Measurements from ENCODE around the gene SSNA1.
A peak's percentile ranks its signal among the peaks of the same experiment; 100 is the strongest.

Gene SSNA1

DNA sequence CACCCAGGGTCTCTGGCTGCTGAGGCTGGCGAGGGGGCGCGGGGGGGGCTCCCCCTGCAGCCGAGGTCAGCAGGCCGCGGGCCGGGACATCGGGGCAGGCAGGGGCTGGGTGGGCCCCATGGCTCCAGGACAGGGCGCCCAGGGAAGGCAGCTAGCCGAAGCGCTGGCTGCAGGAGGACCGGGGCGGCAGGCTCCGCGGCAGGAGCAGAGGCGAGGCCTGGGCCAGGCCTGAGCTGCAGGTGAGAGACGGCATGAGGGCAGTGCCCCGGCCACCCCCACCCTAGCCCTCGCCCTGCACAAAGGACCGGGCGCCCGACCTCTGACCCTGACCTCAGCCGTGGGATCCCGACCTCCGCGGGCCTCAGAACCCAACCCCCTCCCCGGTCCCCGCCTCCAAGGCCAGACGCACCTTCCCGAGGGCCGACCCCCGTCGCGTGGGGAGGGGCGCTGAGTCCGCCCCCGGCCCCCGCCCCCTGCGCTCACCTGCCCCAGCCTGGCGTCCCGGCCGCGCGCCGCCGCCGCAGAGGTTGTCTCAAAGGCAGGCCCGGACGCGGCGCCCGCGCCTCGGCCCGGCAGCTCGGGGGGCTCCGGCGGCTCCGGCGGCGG is 33.1 kb downstream of the SSNA1 start:
- DNase-seq (ENCODE audit: low spot score) = no peak
- H3K4me3 ChIP-seq (ENCODE audit: severe bottlenecking) = peak overlapping the region; percentile 45
- ATAC-seq (ENCODE audit: low read depth) = no peak
- H3K4me1 ChIP-seq (ENCODE audit: insufficient read depth, poor library complexity, severe bottlenecking) = peaks cover 28% of the 10 kb centered on the region
- H3K9me3 ChIP-seq (ENCODE audit: severe bottlenecking) = no peaks in the 10 kb centered on the region
- TF ChIP-seq, protein P1, sequence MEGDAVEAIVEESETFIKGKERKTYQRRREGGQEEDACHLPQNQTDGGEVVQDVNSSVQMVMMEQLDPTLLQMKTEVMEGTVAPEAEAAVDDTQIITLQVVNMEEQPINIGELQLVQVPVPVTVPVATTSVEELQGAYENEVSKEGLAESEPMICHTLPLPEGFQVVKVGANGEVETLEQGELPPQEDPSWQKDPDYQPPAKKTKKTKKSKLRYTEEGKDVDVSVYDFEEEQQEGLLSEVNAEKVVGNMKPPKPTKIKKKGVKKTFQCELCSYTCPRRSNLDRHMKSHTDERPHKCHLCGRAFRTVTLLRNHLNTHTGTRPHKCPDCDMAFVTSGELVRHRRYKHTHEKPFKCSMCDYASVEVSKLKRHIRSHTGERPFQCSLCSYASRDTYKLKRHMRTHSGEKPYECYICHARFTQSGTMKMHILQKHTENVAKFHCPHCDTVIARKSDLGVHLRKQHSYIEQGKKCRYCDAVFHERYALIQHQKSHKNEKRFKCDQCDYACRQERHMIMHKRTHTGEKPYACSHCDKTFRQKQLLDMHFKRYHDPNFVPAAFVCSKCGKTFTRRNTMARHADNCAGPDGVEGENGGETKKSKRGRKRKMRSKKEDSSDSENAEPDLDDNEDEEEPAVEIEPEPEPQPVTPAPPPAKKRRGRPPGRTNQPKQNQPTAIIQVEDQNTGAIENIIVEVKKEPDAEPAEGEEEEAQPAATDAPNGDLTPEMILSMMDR (IDR thresholded peaks at IDR 0.05; ENCODE audit: poor library complexity, severe bottlenecking) = no peak
- no peaks in the 10 kb centered on the region for H3K36me3 ChIP-seq (ENCODE audit: low read depth)
- H3K27ac ChIP-seq (ENCODE audit: poor library complexity, severe bottlenecking) = no peak overlapping the region
- H3K27me3 ChIP-seq (ENCODE audit: insufficient read depth, poor library complexity, severe bottlenecking) = no peaks in the 10 kb centered on the region

DNA sequence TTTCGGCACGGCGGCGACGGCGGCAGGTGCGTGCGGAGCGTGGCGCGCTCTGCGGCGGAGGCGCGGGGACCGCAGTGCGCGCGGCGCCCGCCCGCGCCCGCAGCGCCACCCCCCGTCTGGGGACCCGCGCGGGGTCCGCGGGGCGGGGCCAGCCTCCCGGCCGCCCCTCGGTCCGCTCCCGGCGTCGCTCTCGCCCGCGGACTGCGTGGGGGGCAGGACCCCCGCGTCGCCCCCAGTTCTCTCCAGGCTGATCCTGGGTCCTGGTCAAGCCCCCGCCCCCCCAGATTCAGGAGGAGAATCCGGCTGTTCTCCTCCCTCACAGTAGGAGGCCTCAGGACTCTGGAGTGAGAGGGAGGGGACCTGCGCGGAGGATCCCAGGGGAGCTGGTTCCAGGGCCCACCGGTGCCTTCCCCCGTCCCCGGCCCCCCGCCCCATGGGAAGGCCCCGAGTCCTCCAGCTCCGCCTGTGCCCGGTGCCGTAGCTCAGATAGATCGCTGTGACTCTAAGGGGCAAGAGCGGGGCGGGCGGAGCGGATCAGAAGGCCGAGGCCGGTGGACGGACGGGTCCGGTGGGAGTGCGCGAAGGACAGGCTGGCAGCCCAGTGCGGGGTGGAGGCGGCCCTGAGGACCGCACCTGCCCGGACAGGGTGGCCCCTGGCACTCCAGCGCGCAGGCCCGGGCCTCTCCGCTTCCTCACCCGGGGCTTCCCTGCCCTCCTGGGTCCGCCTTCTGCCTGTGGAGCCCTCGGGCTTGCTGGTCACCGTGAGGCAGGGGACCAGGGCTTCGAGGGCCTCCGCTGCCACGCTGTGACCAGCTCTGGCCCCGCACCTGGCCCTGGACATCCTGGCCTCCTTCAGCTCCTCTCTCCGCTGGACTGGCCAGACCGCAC is 34.0 kb downstream of the SSNA1 start, which contains the start of gene RNF208:
RNF208 (minus strand) TSS at position 51 of the 888 bp plus-strand sequence. CDS start 1,028 bp downstream, outside the sequence.
- DNase-seq (ENCODE audit: low spot score) (no peak), ATAC-seq (ENCODE audit: low read depth) (no peak)
- Histone ChIP-seq H3K9me3 (ENCODE audit: severe bottlenecking) (no peaks in the 10 kb centered on the region), H3K27me3 (ENCODE audit: insufficient read depth, poor library complexity, severe bottlenecking) (no peaks in the 10 kb centered on the region), H3K4me3 (ENCODE audit: severe bottlenecking) (peak within 1 kb of the TSS; percentile 45), H3K36me3 (ENCODE audit: low read depth) (no peaks in the 10 kb centered on the region), H3K4me1 (ENCODE audit: insufficient read depth, poor library complexity, severe bottlenecking) (peaks cover 35% of the 10 kb centered on the region), H3K27ac (ENCODE audit: poor library complexity, severe bottlenecking) (peak within 1 kb of the TSS; percentile 92)
- TF ChIP-seq, protein P1 (IDR thresholded peaks at IDR 0.05; ENCODE audit: poor library complexity, severe bottlenecking) = no peak

DNA sequence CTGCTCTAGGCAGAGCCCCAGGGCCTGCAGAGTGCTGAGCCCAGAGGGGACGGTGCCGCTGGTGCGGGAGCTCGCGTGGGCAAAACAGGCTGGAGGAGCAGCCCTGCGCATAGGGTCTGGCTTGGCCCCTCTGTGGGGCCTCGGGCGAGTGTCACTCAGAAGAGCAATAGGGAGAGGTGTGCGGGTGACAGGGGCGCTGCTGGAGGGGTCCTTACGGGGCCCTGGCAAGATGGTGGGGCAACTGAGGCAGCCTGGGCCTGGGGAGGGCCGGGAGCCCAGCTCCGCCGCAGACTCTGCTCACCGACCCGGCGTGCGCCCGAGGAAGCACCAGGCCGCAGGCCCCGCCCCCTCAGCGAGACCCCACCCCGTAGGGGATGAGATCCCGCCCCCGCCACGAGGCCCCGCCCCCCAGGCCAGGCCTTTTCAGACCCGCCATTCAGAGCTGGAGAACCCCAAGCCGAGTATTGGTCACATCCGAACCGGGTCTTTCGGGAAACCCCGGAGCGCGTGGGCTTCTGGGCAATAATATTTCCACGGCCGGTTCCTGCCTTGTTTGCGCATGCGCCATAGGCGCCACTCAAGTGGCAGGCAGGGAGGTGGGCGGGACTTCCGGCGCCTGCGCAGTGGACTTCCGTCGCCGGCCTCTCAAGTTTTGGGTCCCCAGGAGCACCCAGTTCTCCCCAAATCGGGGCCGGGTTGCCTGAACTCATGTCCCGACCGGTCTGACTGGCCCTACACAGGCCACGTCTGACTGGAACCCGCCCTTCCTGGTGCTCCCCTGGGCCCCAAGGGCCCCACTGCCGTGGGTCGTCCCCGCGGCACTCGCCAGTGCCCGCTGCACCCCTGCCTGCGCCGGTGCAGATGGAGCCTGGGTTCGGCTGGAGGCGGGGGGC is 34.8 kb downstream of the SSNA1 start:
- Histone ChIP-seq H3K27me3 (ENCODE audit: insufficient read depth, poor library complexity, severe bottlenecking) (no peaks in the 10 kb centered on the region), H3K4me1 (ENCODE audit: insufficient read depth, poor library complexity, severe bottlenecking) (peaks cover 37% of the 10 kb centered on the region), H3K27ac (ENCODE audit: poor library complexity, severe bottlenecking) (peak overlapping the region; percentile 92), H3K9me3 (ENCODE audit: severe bottlenecking) (no peaks in the 10 kb centered on the region), H3K36me3 (ENCODE audit: low read depth) (no peaks in the 10 kb centered on the region), H3K4me3 (ENCODE audit: severe bottlenecking) (peak overlapping the region; percentile 45)
- TF ChIP-seq, protein P1 (IDR thresholded peaks at IDR 0.05; ENCODE audit: poor library complexity, severe bottlenecking) = no peak
- peak; percentile 44 for ATAC-seq (ENCODE audit: low read depth)
- DNase-seq (ENCODE audit: low spot score) = peak; percentile 98

DNA sequence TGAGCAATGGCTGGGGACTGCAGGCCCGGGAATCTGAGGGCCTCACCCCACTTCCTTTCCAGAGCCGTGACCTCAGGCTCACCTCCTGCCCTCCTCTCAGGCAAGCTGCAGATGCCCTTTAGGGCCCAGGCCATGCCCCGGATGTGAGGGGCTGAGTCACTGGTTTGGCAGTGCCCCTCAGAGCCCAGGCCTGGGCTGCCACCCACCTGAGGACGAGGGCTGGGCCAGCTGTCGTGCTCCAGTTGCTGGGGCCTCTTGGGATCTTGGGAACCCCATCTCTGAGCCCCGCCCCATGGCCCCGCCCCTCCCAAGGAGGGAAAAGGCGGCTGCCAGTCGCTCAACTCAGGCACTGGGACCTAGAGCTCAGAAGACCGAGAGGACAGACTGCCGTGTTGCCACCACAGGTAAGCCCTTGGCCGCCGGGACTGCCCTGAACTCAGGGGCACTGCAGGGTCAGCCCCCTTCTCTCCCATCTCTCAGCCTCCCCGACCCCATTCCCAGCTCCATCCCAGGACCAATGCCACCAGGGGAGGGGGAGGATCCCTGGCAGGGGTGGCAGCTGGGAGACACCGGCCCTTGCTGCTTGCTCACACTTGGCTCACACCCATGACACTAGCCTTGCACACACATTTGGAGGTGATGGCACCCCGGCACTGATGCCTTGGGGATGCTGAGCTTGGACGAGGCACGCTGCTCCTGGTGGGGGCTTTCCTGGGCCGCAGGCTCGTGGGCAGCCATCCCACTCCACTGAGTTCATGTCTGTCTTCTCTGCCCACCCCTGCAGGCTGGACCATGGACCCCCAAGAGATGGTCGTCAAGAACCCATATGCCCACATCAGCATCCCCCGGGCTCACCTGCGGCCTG is 36.6 kb downstream of the SSNA1 start, which contains the start of gene CYSRT1:
CYSRT1 (plus strand) TSS at position 345 of the 865 bp plus-strand sequence; CDS start at position 793, 448 bp downstream.
- H3K9me3 ChIP-seq (ENCODE audit: severe bottlenecking) = no peaks in the 10 kb centered on the region
- DNase-seq (ENCODE audit: low spot score) = no peak
- H3K4me3 ChIP-seq (ENCODE audit: severe bottlenecking) = peak within 1 kb of the TSS; percentile 45
- H3K27me3 ChIP-seq (ENCODE audit: insufficient read depth, poor library complexity, severe bottlenecking) = no peaks in the 10 kb centered on the region
- H3K36me3 ChIP-seq (ENCODE audit: low read depth) = no peaks in the 10 kb centered on the region
- peak within 1 kb of the TSS; percentile 92 for H3K27ac ChIP-seq (ENCODE audit: poor library complexity, severe bottlenecking)
- ATAC-seq (ENCODE audit: low read depth) = peak; percentile 1; the same call in 1 of the 3 replicates
- TF ChIP-seq, protein P1 (IDR thresholded peaks at IDR 0.05; ENCODE audit: poor library complexity, severe bottlenecking) = no peak
- H3K4me1 ChIP-seq (ENCODE audit: insufficient read depth, poor library complexity, severe bottlenecking) = peaks cover 32% of the 10 kb centered on the region
